ENCODE results near the gene SDR42E2. TPM values are rescaled to one million over a fixed set of nuclear protein-coding genes. Genes with fewer than 3 reads are reported as not detected.
"Not testable (repeated sequence)": the region's sequence is repeated elsewhere in the genome, so short reads cannot be mapped to it uniquely, and the experiment has no call there.

SDR42E2 gene
- total RNA-seq, 1 experiment from 2014 or later: not detected

- no peaks in the 10 kb centered on the region for H3K27me3 ChIP-seq (ENCODE audit: low read length)
- POLR2A ChIA-PET (ENCODE audit: unreplicated experiment): no interaction called here
- no peak for ATAC-seq
These were observed 10.0 kb upstream of the SDR42E2 start for GRCh38 chr16:22152316-22152715.

GRCh38 chr16:22153078-22153477 is 9.2 kb upstream of the SDR42E2 start:
- CTCF ChIA-PET: interaction anchor here (0.7 kb wide), 1 partner anchor 35 kb away, joined by 3 read pairs; no protein-coding TSS in a partner anchor
- H3K4me3 ChIP-seq (ENCODE audit: low read length); H3F3A ChIP-seq (ENCODE audit: low read length, unreplicated experiment); H2AFZ ChIP-seq (ENCODE audit: low read length); H3K36me3 ChIP-seq (ENCODE audit: low read depth, low read length); H3K9me2 ChIP-seq (replicated peaks; ENCODE audit: low read length); H3K27ac ChIP-seq (ENCODE audit: low read length); ATAC-seq; intact Hi-C loops (cut with micrococcal nuclease); H3K9ac ChIP-seq (ENCODE audit: low read length); BruUV-seq (replicated peaks); H3K9me3 ChIP-seq (ENCODE audit: low read length); H3K27me3 ChIP-seq (ENCODE audit: low read length); H3K79me2 ChIP-seq (ENCODE audit: low read length); H4K20me1 ChIP-seq (ENCODE audit: low read length); H3K4me2 ChIP-seq (ENCODE audit: low read length); H3K4me1 ChIP-seq (ENCODE audit: insufficient read depth, low read length): not testable (repeated sequence)
- peak; percentile 9 for DNase-seq
- POLR2A ChIA-PET (ENCODE audit: unreplicated experiment): interaction anchor here (0.6 kb wide), 1 partner anchor 567 kb away, joined by 4 read pairs; no protein-coding TSS in a partner anchor

More at GRCh38 chr16:22152316-22152715, 10.0 kb upstream of the SDR42E2 start:
- Histone ChIP-seq H3K79me2 (ENCODE audit: low read length) (no peaks in the 10 kb centered on the region), H3K4me2 (ENCODE audit: low read length) (no peak overlapping the region), H3K4me3 (ENCODE audit: low read length) (no peak overlapping the region), H3K36me3 (ENCODE audit: low read depth, low read length) (no peaks in the 10 kb centered on the region), H3K27ac (ENCODE audit: low read length) (no peak overlapping the region), H3K4me1 (ENCODE audit: insufficient read depth, low read length) (no peaks in the 10 kb centered on the region), H3K9me3 (ENCODE audit: low read length) (no peaks in the 10 kb centered on the region), H3K9ac (ENCODE audit: low read length) (no peak overlapping the region), H4K20me1 (ENCODE audit: low read length) (no peaks in the 10 kb centered on the region), H2AFZ (ENCODE audit: low read length) (no peak overlapping the region), H3K9me2 (replicated peaks; ENCODE audit: low read length) (no peaks in the 10 kb centered on the region), H3F3A (ENCODE audit: low read length, unreplicated experiment) (no peaks in the 10 kb centered on the region)
- BruUV-seq (replicated peaks): no TSS peak
- DNase-seq: no peak
- no peak for TF ChIP-seq EZH2 (IDR thresholded peaks at IDR 0.05; ENCODE audit: low read length, unreplicated experiment)
- TF ChIP-seq CTCF (conservative IDR thresholded peaks at IDR 0.05; ENCODE audit: low read depth, low read length): no peak
- TF ChIP-seq EZH2phosphoT487 (IDR thresholded peaks at IDR 0.05; ENCODE audit: borderline replicate concordance, low read length): no peak
- intact Hi-C loops (cut with micrococcal nuclease): no loop called here
- CTCF ChIA-PET: no interaction called here

- ChIA-PET POLR2A (ENCODE audit: unreplicated experiment) (no interaction called here), CTCF (no interaction called here)
- Histone ChIP-seq H3K9ac (ENCODE audit: low read length) (no peak overlapping the region), H2AFZ (ENCODE audit: low read length) (no peak overlapping the region), H4K20me1 (ENCODE audit: low read length) (no peaks in the 10 kb centered on the region), H3F3A (ENCODE audit: low read length, unreplicated experiment) (no peaks in the 10 kb centered on the region), H3K4me1 (ENCODE audit: insufficient read depth, low read length) (no peaks in the 10 kb centered on the region), H3K4me3 (ENCODE audit: low read length) (no peak overlapping the region), H3K9me2 (replicated peaks; ENCODE audit: low read length) (no peaks in the 10 kb centered on the region), H3K79me2 (ENCODE audit: low read length) (no peaks in the 10 kb centered on the region), H3K27me3 (ENCODE audit: low read length) (no peaks in the 10 kb centered on the region), H3K27ac (ENCODE audit: low read length) (no peak overlapping the region), H3K36me3 (ENCODE audit: low read depth, low read length) (no peaks in the 10 kb centered on the region), H3K9me3 (ENCODE audit: low read length) (no peaks in the 10 kb centered on the region), H3K4me2 (ENCODE audit: low read length) (no peak overlapping the region)
- no peak for ATAC-seq
- intact Hi-C loops (cut with micrococcal nuclease): no loop called here
- no peak for DNase-seq
- no peak for TF ChIP-seq EZH2phosphoT487 (IDR thresholded peaks at IDR 0.05; ENCODE audit: borderline replicate concordance, low read length)
- no peak for TF ChIP-seq EZH2 (IDR thresholded peaks at IDR 0.05; ENCODE audit: low read length, unreplicated experiment)
- TF ChIP-seq CTCF (conservative IDR thresholded peaks at IDR 0.05; ENCODE audit: low read depth, low read length): no peak
- BruUV-seq (replicated peaks): no TSS peak
These were observed 905 bp upstream of the SDR42E2 start for GRCh38 chr16:22161401-22161800.
